Fibroblast of skin of abdomen (primary cell): ENCODE data around the gene FOXD1. TPM values are rescaled to one million over a fixed set of nuclear protein-coding genes. Genes with fewer than 3 reads are reported as not detected.
"Not testable (repeated sequence)": the region's sequence is repeated elsewhere in the genome, so short reads cannot be mapped to it uniquely, and the experiment has no call there.

Experiments used
- DNase-seq: peaks from one replicate; pipeline ENCODE4 v3.0.0-alpha.2; 2013
- polyA plus RNA-seq, 2 experiments: library from polyadenylated mRNA; unstranded; fragments of 120-200 nt; gene quantifications; one replicate each; pipeline ENCODE4 v1.2.1, GENCODE V29; 2013; ENCODE audit not compliant: insufficient read length in 2 of 2

Gene FOXD1
- polyA plus RNA-seq (2013, experiment 1 of 2; ENCODE audit: insufficient read length) = 114 TPM
- polyA plus RNA-seq (2013, experiment 2 of 2; ENCODE audit: insufficient read length) = 125 TPM

- peak; percentile 99 for DNase-seq
These were observed at the start of gene FOXD1 for GRCh38 chr5:73448463-73449136. FOXD1 (minus strand) TSS chr5:73448777; CDS start chr5:73448362, 415 bp downstream.

- no peak for DNase-seq
These were observed 49.0 kb upstream of the FOXD1 start for GRCh38 chr5:73497497-73498056.

DNA sequence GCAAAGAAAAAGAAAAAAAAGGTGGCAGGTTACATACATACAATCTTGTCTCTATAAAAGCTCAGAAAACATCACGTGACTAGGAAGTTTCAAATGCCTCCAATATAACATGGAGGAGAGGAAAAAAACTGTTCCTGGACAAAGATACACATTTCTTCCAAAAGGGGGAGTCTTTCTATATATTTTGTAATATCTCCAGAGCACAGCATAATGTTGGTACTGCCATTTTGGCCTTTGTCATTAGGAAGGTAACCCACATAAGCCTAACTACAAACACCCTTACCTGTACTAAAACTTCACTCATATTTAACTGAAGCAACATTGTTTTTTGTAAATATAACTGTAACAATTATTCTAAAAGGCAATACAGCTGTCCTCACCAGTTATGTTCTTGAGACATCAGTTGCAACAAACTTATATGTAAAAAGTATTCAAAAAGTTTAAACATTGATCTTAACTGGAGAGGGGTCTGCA, 48.4 kb upstream of the FOXD1 start:
- peak; percentile 74 for DNase-seq

GRCh38 chr5:73495772-73496335, 47.3 kb upstream of the FOXD1 start:
- DNase-seq = no peak

DNA sequence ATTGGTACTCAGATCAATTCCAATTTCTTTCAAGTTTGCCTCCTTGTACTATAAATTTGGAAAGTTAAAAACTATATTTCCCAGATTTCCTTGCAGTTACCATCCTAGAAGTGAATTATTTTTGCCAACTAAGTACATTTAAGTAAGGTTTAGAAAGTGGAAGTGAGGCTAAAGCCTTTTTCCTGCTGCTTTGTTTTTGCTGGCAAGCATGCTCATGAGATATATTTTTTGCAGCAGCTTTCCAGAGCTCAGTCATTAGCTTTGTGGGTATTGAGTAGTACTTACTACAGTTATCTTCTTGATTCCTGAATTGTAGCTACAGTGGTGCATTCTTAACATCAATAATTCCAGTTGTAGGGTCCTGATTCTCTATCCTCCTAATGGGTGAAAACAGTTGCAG, 46.1 kb upstream of the FOXD1 start:
- no peak for DNase-seq

DNA sequence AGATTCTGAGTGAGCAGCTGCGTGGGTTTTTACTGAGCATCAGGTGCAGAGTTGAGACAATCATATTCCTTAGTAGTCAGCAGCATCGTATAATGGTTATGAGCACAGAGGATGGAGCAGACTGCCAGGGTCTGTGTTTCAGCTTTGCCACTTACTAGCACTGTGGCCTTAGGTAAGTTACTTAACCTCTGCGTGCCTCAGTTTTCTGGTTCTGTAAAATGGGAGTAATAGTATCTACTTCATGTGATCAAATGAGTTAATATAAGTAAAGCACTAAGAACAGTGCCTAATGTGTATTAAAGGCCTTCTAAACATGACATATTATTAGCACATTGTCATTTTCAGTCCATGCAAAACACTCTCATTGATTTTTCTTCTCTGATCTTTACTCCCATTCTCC, 44.8 kb upstream of the FOXD1 start:
- no peak for DNase-seq

GRCh38 chr5:73491155-73491554, 42.6 kb upstream of the FOXD1 start:
- no peak for DNase-seq

DNA sequence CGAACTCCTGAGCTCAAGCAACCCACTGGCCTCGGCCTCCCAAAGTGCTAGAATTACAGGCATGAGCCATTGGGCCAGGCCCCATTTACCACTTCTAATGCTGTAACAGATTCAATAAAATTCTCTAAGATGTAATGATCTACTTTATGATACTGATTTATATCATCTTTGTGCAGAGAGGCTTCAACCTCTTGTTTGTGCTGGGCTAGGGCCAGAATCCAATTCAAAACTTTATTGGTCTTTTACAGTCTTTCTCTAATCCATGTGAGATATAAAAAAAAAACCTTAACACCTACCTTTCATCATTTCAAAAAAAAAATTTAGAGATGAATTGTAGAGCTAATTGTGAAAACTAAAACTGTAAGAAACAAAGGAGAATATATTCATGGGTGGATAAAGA, 41.5 kb upstream of the FOXD1 start:
- no peak for DNase-seq

- no peak for DNase-seq
These were observed 40.2 kb upstream of the FOXD1 start for GRCh38 chr5:73488806-73489205.

DNA sequence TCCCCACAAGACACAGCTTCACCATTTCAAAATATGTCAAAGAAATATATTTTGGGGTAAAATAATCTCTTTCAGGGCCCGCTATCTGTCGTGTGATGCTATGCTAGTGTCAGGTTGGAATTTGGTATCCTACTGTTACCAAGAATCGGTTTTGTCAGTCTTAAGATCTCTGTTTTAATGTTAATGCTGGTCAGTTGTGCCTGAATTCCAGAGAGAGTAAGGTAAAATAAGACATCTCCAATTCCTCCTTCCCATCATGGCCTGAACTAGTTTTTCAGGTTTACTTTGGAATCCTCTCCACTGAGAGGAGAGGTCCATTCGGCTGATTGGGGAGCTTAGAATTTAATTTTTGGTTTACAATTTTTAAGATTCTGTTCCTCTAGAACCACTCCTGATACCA, 39.2 kb upstream of the FOXD1 start:
- DNase-seq = no peak

- DNase-seq = not testable (repeated sequence)
These were observed 38.7 kb upstream of the FOXD1 start for GRCh38 chr5:73487257-73487656.

- DNase-seq = no peak
These were observed 37.7 kb upstream of the FOXD1 start for GRCh38 chr5:73486119-73486899.

DNA sequence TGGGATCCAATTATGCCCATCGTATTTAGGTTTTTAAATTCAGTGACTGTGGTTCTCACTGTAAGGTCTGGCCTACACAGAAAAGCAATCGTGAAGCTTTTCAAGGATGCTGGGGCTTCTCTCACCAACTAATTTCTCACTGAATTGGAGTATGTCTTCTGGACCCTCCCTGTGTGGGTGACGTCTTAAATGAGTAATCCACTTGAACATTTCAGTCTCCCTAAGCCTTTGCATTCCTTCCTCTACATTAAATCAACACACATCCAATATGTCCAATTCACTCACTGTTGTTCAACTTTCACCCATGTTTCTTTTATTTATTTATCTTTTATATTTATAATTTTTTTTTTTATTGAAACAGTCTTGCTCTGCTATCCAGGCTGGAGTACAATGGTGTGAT, 37.1 kb upstream of the FOXD1 start:
- no peak for DNase-seq

- DNase-seq = no peak
These were observed 35.9 kb upstream of the FOXD1 start for GRCh38 chr5:73484511-73484910.

DNA sequence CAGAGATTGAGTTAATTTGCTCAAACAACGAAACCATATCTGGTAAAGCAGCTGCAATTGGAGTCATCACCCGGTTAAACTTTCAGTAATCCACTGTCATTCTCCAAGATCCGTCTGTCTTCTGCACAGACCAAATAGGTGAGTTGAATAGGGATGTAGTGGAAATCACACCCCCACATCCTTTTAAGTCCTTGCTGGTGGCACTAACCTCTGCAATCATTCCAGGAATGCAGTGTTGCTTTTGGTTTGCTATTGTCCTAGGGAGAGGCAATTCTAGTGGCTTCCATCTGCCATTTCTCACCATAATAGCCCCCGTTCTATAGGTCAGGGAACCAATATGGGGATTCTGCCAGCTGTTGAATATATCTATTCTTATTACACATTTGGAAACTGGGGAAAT, 35.1 kb upstream of the FOXD1 start:
- DNase-seq = no peak

DNA sequence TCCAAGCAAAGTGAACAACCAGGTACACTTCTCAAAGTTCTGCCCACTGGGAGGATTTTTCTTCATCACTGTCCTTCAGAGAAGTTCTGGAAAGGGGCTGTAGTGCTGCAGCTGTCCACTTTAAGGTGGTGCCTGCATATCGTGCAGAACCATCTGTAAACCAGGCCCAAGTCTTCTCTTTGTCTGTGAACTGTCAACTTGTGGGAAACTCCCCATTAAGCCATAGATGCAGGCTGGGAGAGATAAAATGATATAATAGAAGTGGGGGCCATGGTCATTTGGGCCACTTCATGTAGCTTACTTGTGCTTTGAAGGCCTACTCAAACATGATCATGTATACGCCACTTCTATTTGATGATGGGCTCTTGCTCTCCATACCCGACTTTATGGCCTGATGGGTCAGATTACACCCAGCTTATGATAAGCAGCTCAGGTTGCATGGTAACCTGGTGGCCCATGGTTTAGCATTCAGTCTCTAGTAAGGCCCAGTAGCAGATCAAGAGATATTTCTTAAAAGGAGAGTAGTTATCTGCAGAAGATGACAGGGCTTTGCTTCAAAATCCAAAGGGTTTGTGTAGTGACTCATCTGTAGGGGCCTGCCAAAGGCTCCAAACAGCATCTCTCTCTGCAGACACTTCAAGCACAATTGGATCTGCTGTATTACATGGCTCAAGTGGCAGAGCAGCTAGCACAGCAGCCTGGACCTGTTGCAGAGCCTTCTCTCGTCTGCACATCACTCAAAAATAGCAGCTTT, 34.0 kb upstream of the FOXD1 start:
- DNase-seq = peak; percentile 63

DNA sequence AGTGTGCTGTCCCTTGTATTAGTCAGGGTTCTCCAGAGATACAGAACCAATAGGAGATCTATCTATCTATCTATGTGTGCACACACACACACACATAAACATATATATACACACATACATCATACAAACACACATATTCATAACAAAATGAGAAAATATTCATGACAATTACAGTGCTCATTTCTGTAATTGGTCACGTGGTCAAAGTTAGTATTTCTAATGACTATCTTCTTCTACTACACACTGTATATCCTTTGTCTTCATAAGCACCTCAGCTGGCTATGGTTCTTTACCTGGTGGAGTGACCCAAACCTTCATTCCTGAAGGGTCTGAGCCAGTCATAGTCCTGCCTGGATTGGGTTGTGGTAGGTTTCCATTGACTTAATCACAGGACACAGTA, 31.9 kb upstream of the FOXD1 start:
- DNase-seq = no peak

- no peak for DNase-seq
These were observed 23.5 kb upstream of the FOXD1 start for GRCh38 chr5:73472116-73472515.

GRCh38 chr5:73471654-73472053, 23.1 kb upstream of the FOXD1 start:
- no peak for DNase-seq

- no peak for DNase-seq
These were observed 21.3 kb upstream of the FOXD1 start for GRCh38 chr5:73469878-73470277.

DNA sequence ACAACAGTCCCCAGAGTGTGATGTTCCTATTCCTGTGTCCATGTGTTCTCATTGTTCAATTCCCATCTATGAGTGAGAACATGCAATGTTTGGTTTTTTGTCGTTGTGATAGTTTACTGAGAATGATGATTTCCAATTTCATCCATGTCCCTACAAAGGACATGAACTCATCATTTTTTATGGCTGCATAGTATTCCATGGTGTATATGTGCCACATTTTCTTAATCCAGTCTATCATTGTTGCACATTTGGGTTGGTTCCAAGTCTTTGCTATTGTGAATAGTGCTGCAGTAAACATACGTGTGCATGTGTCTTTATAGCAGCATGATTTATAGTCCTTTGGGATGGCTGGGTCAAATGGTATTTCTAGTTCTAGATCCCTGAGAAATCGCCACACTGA, 20.1 kb upstream of the FOXD1 start:
- not testable (repeated sequence) for DNase-seq

DNA sequence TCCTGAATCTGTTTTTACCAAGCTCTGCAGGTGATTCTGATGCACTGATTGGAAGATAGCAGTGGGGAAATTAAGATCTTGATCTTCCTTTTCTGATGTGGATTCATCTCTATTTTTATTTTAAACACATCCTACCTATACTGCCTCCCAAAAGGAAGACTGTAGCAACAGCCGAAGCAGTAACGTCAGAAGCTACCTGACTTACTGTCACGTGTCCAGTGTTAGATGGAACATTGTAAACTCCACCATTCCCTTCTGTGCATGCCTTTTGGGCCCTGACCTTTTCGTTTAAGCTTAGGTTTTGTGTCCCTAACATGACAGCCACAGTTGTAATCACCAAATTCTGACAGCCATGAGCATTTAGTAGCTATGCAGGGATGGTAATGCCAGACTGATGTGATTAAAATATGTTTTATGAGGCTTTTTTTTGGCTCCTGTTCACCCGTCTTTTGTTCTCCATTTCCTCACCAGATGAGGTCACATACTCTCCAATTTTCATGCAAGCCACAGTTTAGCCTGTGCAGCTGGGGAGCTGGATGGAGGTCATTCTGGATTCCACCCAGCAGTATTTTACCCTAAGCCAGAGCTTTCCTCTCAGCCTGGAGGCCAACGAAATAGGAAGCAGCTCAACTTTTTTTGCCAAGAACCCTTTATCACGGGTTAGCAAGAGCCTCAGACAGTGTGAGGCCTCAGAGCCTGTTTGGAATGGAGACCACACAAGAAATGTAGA, 15.6 kb upstream of the FOXD1 start:
- DNase-seq = peak; percentile 74
